ENCODE results near the gene RBMS3.
"Not testable (repeated sequence)": the region's sequence is repeated elsewhere in the genome, so short reads cannot be mapped to it uniquely, and the experiment has no call there.

The RBMS3 gene

GRCh38 chr3:29639578-29640290 is 358.9 kb downstream of the RBMS3 start:
- DNase-seq: no peak

- no peak for DNase-seq
These were observed 361.6 kb downstream of the RBMS3 start for GRCh38 chr3:29642393-29643033.

GRCh38 chr3:29643034-29643425 is 362.2 kb downstream of the RBMS3 start:
- no peak for DNase-seq

GRCh38 chr3:29644261-29644660 is 363.4 kb downstream of the RBMS3 start:
- DNase-seq: no peak

- DNase-seq: no peak
These were observed 364.2 kb downstream of the RBMS3 start for GRCh38 chr3:29644956-29645636.

GRCh38 chr3:29646043-29646442 is 365.2 kb downstream of the RBMS3 start:
- no peak for DNase-seq

- DNase-seq: no peak
These were observed 369.1 kb downstream of the RBMS3 start for GRCh38 chr3:29649815-29650547.

GRCh38 chr3:29653680-29654079 is 372.8 kb downstream of the RBMS3 start:
- DNase-seq: no peak

GRCh38 chr3:29655015-29655747 is 374.3 kb downstream of the RBMS3 start:
- no peak for DNase-seq

GRCh38 chr3:29665688-29666087 is 384.8 kb downstream of the RBMS3 start:
- DNase-seq: no peak

- DNase-seq: no peak
These were observed 387.4 kb downstream of the RBMS3 start for GRCh38 chr3:29668233-29668632.

- no peak for DNase-seq
These were observed 387.9 kb downstream of the RBMS3 start for GRCh38 chr3:29668728-29669127.

GRCh38 chr3:29670476-29670875 is 389.6 kb downstream of the RBMS3 start:
- DNase-seq: not testable (repeated sequence)

GRCh38 chr3:29677421-29677820 is 396.6 kb downstream of the RBMS3 start:
- DNase-seq: no peak

GRCh38 chr3:29679944-29680343 is 399.1 kb downstream of the RBMS3 start:
- no peak for DNase-seq

- no peak for DNase-seq
These were observed 402.4 kb downstream of the RBMS3 start for GRCh38 chr3:29683018-29683993.

GRCh38 chr3:29686889-29687592 is 406.2 kb downstream of the RBMS3 start:
- DNase-seq: no peak

GRCh38 chr3:29690686-29691353 is 409.9 kb downstream of the RBMS3 start:
- DNase-seq: no peak

- no peak for DNase-seq
These were observed 413.0 kb downstream of the RBMS3 start for GRCh38 chr3:29693863-29694262.

GRCh38 chr3:29694331-29694730 is 413.5 kb downstream of the RBMS3 start:
- DNase-seq: no peak
